ENCODE measurements around the gene PRG3.

PRG3 gene

DNA sequence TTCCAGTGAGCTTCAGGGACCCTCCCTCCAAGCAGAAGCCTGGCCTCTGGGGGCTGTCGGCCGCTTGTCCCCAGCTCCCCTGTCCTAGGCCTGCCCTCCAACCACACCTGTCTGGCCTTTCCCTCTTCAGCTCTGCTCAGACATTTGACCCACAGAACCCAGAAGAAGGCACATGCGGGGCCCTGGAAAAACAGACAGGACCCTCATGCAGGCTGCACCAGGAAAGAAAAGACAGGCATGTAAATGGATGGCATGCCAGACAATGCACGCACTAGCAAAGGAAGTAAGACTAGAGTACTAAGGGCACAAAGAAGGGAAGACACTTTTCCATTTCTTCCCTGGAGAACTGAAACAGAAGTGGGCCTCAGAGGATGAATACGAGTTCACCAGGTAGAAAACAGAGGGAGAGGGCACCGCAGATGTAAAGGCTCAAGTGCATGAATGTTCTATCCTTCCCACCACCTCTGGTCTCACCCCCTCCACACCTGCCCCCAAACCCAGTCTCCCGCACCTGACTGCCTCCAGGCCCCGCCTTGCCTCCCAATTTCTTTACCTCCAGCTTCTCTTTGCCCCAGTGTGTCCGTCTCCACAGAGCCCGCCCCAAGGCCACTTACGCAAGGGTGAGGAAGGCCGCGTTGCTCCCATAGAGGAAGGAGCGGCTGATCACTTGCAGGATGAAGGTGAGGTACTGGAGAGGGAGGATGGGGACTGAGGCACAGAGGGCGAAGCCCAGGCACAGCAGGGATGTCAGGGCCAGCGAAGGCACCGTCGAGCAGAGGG lies 28.6 kb upstream of the PRG3 start:
- no peak overlapping the region for H3K4me3 ChIP-seq (ENCODE audit: low read length)
- TF ChIP-seq, protein P1, sequence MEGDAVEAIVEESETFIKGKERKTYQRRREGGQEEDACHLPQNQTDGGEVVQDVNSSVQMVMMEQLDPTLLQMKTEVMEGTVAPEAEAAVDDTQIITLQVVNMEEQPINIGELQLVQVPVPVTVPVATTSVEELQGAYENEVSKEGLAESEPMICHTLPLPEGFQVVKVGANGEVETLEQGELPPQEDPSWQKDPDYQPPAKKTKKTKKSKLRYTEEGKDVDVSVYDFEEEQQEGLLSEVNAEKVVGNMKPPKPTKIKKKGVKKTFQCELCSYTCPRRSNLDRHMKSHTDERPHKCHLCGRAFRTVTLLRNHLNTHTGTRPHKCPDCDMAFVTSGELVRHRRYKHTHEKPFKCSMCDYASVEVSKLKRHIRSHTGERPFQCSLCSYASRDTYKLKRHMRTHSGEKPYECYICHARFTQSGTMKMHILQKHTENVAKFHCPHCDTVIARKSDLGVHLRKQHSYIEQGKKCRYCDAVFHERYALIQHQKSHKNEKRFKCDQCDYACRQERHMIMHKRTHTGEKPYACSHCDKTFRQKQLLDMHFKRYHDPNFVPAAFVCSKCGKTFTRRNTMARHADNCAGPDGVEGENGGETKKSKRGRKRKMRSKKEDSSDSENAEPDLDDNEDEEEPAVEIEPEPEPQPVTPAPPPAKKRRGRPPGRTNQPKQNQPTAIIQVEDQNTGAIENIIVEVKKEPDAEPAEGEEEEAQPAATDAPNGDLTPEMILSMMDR (conservative IDR thresholded peaks at IDR 0.05; ENCODE audit: low read length) = no peak
- no peak for DNase-seq (ENCODE audit: low read depth)

DNA sequence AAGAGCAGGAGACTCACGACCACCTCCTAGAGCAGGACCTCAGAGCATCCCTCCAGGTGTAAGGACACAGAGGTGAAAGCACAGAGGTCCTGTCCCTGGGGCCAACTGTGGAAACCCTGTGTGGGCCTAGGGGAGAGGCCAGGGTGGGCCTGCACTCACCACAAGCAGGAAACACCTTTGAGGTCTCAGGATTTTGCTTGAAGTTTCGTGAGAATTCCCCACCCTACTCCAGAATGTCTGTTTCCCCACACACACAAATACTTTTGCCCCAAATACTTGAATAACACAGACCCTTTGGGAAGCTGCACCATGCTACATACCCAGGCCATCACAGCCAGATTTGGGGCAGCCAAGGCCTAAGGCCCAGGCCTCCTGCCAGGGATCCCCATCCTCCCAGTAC lies 27.8 kb upstream of the PRG3 start:
- no peak overlapping the region for H3K4me3 ChIP-seq (ENCODE audit: low read length)
- no peak for DNase-seq (ENCODE audit: low read depth)
- TF ChIP-seq, protein P1 (conservative IDR thresholded peaks at IDR 0.05; ENCODE audit: low read length) = no peak

- TF ChIP-seq, protein P1 (conservative IDR thresholded peaks at IDR 0.05; ENCODE audit: low read length) = no peak
- H3K4me3 ChIP-seq (ENCODE audit: low read length) = no peak overlapping the region
- DNase-seq (ENCODE audit: low read depth) = no peak
Observed at GRCh38 chr11:57407941-57408475, 27.1 kb upstream of the PRG3 start.

- TF ChIP-seq, protein P1 (conservative IDR thresholded peaks at IDR 0.05; ENCODE audit: low read length) = no peak
- no peak for DNase-seq (ENCODE audit: low read depth)
Observed at GRCh38 chr11:57407010-57407920, 26.3 kb upstream of the PRG3 start.

GRCh38 chr11:57406337-57406904 lies 25.5 kb upstream of the PRG3 start:
- no peak overlapping the region for H3K4me3 ChIP-seq (ENCODE audit: low read length)
- DNase-seq (ENCODE audit: low read depth) = peak; percentile 11
- TF ChIP-seq, protein P1 (conservative IDR thresholded peaks at IDR 0.05; ENCODE audit: low read length) = no peak

More at GRCh38 chr11:57407010-57407920, 26.3 kb upstream of the PRG3 start:
- no peak overlapping the region for H3K4me3 ChIP-seq (ENCODE audit: low read length)

- TF ChIP-seq, protein P1 (conservative IDR thresholded peaks at IDR 0.05; ENCODE audit: low read length) = no peak
- H3K4me3 ChIP-seq (ENCODE audit: low read length) = no peak overlapping the region
- peak; percentile 30 for DNase-seq (ENCODE audit: low read depth)
Observed at GRCh38 chr11:57405271-57405860, 24.4 kb upstream of the PRG3 start.

Measured in AG10803 (cell line).